Stimulated activated effector memory CD8-positive, alpha-beta T cell treated with anti-CD3 and anti-CD28 coated beads, Interleukin-12 subunit alpha, Interleukin-12 subunit beta, amount 100 ng/mL, for 72 hours (primary cell): Measurements from ENCODE around the gene PIEZO1.

Source experiments
- ATAC-seq: fragments of 150-1000 bp; cut with Tn5 transposase; 2 replicates; pipeline ENCODE4 v1.10.0; 2021
- DNase-seq, 2 donors: peaks; one replicate each; pipeline ENCODE4 v3.0.0; 2021 to 2022; ENCODE audit warnings: low spot score in 2 of 2
- H3K27ac Mint-ChIP-seq: one replicate; pipeline ENCODE4 v1.8.0; 2022; ENCODE audit warnings: mild to moderate bottlenecking, mixed read lengths
- H3K36me3 Mint-ChIP-seq: one replicate; pipeline ENCODE4 v1.8.0; 2022; ENCODE audit warnings: mild to moderate bottlenecking, mixed read lengths
- H3K4me1 Mint-ChIP-seq: one replicate; pipeline ENCODE4 v1.8.0; 2022; ENCODE audit warnings: mixed read lengths
- H3K4me3 Mint-ChIP-seq: one replicate; pipeline ENCODE4 v1.8.0; 2022; ENCODE audit warnings: mild to moderate bottlenecking, mixed read lengths
- H3K9me3 Mint-ChIP-seq: one replicate; pipeline ENCODE4 v1.8.0; 2022; ENCODE audit warnings: mixed read lengths

PIEZO1 gene

DNA sequence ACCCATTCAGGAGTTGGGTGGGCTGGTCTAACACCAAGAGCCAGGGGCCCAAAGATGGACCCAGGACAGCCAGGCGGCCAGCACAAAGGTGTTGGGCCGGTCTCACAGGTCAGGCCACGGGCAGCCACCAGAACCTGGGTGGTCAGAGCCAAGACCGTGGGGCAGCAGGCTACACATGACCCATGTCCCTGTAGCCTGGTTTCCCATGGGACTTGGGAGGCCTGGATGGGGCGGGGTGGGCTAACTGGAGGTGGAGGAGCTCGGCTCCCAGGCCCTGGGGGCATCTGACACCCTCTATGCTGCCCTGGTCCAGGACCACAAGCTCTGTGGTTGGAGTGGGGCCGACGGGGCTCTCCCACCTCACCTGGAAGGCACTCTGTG lies 61.5 kb downstream of the PIEZO1 start:
- no peaks in the 10 kb centered on the region for H3K9me3 Mint-ChIP-seq
- H3K36me3 Mint-ChIP-seq, result peaks cover 82% of the 10 kb centered on the region
- DNase-seq (no peak), ATAC-seq (no peak)
- H3K27ac Mint-ChIP-seq, result peak overlapping the region; percentile 60
- peaks cover 8% of the 10 kb centered on the region for H3K4me1 Mint-ChIP-seq
- no peak overlapping the region for H3K4me3 Mint-ChIP-seq

DNA sequence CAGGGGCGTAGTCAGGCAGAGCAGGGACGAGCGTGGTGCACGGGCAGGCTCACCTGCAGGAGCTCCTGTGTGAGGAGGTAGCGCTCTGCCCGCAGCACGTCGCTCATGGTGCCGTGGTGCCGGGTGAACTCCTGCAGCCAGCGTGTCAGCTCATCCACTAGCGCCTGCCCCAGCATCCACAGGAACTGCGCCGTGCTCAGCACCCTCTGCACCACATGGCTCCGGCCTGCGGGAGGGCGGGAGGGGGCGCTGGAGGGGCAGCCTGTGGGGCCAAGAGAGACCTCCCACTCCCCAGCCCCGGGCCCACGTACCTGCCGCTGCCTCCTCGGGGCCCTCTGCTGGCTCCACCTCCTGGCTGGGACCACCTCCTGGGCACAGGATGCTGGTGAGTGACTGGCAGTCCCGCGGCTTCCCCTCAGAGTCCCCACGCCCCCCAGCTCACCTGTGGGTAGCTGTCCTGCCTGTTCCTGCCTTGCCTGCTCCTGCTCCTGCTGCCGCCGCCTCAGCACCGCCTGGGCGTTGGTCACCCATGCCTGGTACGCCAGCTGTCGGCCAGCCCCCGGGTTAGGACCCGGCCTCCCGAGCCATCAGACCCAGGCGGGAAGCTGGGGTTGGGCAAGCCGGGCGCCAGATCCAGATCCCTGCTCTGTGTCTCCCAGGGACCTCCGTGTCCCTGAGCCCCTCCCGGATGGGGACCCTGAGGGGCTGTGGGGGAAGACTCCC lies 62.1 kb downstream of the PIEZO1 start:
- ATAC-seq (no peak), DNase-seq (no peak)
- Mint-ChIP-seq H3K36me3 (peaks cover 85% of the 10 kb centered on the region), H3K4me1 (peaks cover 8% of the 10 kb centered on the region), H3K4me3 (no peak overlapping the region), H3K27ac (peak overlapping the region; percentile 14), H3K9me3 (no peaks in the 10 kb centered on the region)

DNA sequence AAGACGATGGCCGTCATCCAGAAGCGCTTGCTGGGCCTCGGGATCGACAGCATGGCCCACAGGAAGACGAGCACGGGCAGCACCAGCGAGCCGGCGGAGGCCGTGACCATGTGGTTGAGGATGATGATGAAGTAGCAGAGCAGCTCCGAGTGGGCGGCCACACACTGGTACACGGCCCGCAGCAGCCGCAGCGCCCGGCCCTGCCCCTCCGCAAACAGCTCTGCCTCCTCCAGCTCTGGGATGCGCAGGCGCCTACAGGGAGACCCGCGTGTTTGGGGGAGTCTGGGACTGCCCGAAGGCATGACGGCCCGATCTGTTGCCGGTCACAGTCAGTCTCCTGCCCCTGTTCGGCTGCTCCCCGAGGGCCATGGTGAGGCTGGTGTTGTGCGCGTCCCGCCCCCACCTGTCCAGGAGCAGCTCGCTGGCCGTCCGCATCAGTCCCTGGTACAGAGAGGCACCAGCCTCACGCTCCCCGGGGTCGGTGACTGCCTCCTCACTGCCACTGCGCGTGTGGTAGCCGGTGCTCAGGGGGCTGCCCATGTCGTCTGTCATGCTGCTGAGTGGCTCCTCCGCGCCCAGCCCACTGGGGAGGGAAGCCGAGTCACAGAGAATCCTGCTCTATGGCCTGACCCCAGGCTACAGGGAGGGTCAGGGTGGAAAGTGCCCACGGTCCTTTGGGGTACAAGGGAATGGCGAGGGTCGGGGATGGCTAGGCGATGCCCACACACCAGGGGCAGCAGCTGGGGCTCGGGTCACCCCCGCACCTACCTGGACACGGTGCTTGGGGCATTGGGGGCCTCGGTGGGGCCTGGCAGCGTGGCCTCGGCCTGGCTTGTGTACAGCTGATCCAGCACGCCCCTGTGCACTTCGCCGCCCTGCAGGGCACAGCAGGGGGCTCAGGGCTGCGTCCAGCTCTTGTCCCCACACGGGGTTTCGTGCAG lies 62.9 kb downstream of the PIEZO1 start:
- Mint-ChIP-seq H3K4me1 (peaks cover 12% of the 10 kb centered on the region), H3K9me3 (no peaks in the 10 kb centered on the region), H3K4me3 (no peak overlapping the region), H3K36me3 (peaks cover 85% of the 10 kb centered on the region), H3K27ac (peak overlapping the region; percentile 14)
- ATAC-seq, result no peak
- no peak for DNase-seq

DNA sequence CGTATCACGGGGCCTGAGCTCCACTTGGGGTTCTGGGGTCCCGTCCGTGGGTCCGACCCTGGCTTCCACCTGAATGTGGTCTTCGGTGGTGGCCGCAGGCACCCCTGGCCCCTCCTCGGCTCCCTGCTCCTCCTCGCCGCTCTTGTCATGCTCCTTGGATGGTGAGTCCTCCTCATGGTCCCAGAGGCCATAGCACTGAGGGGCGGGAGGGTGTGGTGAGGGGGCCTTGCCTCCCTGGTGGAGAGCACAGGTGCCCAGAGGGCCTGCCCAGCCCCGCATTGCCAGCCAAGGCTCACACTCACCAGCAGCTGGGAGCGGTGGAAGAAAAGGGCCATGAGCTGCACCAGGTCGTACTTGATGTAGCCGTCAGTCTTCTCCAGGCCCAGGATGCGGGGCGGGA lies 63.8 kb downstream of the PIEZO1 start:
- no peaks in the 10 kb centered on the region for H3K9me3 Mint-ChIP-seq
- ATAC-seq, result no peak

DNA sequence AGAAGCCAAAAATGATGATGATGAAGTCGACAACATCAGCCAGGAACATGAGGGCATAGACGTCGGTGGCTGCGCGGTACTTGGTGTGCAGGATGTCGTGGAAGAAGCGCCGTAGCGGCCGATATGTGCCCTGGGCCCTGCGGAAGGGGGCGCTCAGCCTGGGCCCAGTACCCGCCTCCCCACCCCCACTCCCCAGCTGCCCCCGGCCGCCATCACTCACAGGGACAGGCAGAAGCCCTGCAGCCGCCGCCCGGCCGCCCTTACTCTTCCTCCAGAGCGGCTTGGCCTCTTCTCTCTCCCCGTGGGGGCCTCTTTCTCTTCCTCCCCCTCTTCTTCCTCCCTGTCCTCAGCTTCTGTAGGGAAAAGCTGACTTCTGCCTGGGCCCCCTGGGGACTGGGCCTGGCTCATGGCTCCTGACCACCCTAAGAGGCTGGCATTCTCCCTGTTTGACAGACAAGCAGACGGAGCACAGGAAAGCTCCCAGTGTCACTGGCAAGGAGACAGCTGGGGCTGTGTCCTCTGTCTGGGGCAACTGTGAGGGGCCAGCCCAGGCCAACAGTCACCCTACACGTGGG lies 64.5 kb downstream of the PIEZO1 start:
- Mint-ChIP-seq H3K36me3 (peaks cover 95% of the 10 kb centered on the region), H3K4me3 (no peak overlapping the region), H3K9me3 (no peaks in the 10 kb centered on the region), H3K4me1 (peaks cover 13% of the 10 kb centered on the region), H3K27ac (peak overlapping the region; percentile 72)
- DNase-seq (no peak), ATAC-seq (no peak)

More for the DNA sequence above, 63.8 kb downstream of the PIEZO1 start:
- Mint-ChIP-seq H3K4me3 (no peak overlapping the region), H3K36me3 (peaks cover 88% of the 10 kb centered on the region), H3K4me1 (peaks cover 13% of the 10 kb centered on the region), H3K27ac (no peak overlapping the region)
- DNase-seq, result no peak

DNA sequence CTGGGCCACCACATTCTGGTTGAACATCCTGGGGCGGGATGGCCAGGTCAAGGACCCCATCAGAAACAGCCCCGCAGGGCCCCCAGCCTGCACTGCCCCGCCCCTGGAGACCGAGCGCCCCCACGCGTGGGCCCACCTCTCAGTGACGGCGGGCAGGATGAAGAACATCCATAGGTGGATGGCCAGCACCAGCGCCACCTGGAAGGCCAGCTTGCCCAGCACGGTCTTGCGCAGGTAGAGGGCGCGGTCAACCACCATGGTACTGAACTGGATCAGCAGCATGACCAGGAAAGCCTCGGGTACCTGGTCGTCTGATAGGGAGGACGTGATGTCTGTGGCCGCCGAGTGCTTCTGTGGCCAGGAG lies 65.1 kb downstream of the PIEZO1 start:
- Mint-ChIP-seq H3K36me3 (peaks cover 95% of the 10 kb centered on the region), H3K9me3 (no peaks in the 10 kb centered on the region), H3K27ac (peak overlapping the region; percentile 72), H3K4me3 (no peak overlapping the region), H3K4me1 (peaks cover 13% of the 10 kb centered on the region)
- ATAC-seq, result no peak
- DNase-seq, result no peak

DNA sequence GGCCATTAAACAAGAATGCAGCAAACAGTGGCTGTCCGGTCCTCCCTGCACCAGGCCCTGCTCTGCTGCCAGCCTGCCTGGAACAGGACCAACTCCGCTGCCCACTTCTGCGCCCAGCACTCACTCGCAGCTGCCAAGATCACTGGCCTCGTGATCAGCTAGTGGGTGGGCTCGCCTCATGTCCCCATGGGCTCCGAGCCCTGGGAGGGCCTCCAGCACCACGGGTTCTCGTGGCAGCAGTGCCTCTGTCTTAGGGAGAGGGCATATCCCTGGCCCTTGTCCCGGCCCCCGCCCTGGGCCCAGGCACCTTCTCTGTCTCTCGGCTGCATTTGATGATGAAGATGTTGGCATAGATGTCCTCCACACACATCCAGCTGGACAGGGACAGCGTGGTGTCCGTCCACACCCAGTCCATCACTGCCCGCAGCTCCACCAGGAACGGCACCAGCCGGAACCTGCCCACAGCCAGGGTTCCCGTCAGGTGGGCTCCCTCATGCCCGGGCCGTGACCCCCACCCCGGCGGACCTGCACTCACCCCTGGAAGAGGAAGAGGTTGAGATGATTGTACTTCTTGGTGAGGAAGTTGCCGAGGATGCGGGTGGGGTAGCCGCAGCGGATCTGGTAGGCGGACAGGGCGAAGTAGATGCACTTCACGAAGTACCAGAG lies 65.6 kb downstream of the PIEZO1 start:
- Mint-ChIP-seq H3K9me3 (no peaks in the 10 kb centered on the region), H3K4me3 (no peak overlapping the region), H3K27ac (peak overlapping the region; percentile 72), H3K36me3 (peaks cover 95% of the 10 kb centered on the region), H3K4me1 (peaks cover 13% of the 10 kb centered on the region)
- DNase-seq (no peak), ATAC-seq (no peak)

DNA sequence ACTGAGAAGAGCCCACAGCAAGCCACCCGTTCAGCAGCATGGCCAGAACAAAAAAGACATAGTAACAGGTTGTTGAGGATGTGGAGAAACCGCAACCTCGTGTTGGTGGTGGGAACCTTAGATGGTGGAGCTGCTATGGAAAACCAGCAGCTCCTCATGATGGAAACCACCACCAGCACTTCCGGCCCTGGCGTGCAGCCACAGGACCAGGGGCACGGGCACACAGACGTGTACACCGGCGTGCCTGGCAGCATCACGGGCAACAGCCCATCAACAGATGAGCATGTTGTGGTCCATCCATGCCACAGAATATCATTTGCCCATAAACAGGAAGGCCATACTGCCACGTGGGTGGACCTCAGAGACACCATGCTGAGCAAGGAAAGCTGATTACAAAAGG lies 66.8 kb downstream of the PIEZO1 start:
- H3K36me3 Mint-ChIP-seq, result peaks cover 95% of the 10 kb centered on the region
- H3K27ac Mint-ChIP-seq, result peak overlapping the region; percentile 72
- H3K4me1 Mint-ChIP-seq, result peaks cover 19% of the 10 kb centered on the region
- DNase-seq (no peak), ATAC-seq (no peak)
- H3K9me3 Mint-ChIP-seq, result no peaks in the 10 kb centered on the region
- no peak overlapping the region for H3K4me3 Mint-ChIP-seq

DNA sequence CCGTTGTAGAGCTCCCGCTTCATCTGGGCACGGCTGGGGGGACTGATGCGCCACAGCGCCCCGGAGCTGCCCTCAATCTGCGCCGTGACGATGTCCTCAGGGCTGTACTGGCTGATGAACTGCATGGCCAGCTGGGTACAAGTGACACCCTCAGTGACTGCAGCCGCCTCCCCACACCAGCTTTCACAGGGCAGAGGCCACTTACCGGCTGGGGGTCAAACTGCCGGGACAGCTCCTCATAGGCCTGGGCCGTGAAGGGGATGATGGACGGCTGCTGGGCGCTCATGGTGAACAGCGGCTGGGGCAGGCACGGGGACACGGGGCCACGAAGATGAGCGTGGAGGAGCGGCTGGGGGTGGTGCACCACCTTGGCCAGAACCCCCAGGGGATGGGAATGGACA lies 68.4 kb downstream of the PIEZO1 start:
- Mint-ChIP-seq H3K4me1 (peaks cover 20% of the 10 kb centered on the region), H3K9me3 (no peaks in the 10 kb centered on the region), H3K36me3 (peaks cover 86% of the 10 kb centered on the region), H3K4me3 (no peak overlapping the region), H3K27ac (no peak overlapping the region)
- DNase-seq (no peak), ATAC-seq (no peak)

DNA sequence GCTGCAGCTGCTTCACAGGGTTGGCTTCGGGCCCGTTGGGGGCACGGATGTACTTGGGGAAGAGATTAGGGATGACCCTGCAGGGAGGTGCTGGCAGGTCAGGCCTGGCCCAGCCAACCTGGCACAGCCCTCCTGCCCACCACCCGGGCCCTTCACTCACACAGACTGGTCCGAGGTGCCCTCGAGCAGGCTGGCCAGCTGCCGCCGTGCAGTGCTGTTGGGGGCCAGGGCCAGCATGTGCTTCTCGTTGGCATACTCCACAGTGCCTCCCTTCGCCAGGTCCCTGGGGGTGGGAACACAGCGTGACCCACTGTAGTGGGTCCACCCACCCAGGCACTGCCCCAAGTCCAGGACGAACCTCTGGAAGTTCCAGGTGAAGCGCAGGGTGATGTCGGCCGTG lies 68.8 kb downstream of the PIEZO1 start:
- H3K9me3 Mint-ChIP-seq, result no peaks in the 10 kb centered on the region
- peaks cover 82% of the 10 kb centered on the region for H3K36me3 Mint-ChIP-seq
- ATAC-seq (no peak), DNase-seq (no peak)
- H3K4me3 Mint-ChIP-seq, result no peak overlapping the region
- peaks cover 20% of the 10 kb centered on the region for H3K4me1 Mint-ChIP-seq
- H3K27ac Mint-ChIP-seq, result no peak overlapping the region

DNA sequence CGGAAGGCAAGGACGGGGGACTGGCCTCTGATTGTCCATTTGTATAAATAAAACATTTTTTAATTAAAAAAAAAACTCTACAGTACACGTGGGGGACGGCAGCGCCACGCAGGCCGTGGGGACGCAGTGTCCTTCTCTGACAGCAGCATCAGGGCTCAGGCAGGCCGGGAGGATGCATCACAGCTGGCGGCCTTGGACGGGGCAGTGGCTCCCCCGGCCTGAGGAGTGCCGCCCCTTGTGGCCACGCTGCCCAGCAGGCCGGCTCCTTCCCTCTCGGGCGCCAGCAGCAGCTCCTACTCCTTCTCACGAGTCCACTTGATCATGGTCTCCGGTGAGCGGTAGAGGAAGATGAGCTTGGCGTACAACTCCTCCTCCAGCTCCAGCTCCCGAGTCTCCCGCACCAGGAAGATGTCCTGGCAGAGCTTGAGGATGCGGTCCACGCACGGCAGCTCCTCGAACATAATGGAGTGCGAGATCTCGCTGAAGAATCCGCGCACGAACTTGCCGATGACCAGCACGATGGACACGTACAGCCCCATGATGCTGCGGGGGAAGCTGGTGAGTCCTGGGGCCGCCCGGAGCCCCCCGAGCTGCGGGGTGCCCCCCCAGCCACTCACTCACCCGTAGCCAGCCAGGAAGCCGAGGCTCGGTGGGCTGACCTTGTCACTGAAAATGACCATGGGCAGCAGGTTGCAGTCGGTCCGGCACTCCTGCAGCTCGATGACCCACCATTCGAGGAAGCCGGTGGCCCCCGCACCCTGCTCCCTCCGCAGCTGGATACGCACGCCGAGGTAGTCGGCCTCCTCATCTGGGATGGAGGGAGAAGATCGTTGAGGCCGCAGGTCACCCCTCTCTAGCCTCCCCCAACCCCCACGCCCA lies 69.5 kb downstream of the PIEZO1 start:
- Mint-ChIP-seq H3K27ac (no peak overlapping the region), H3K9me3 (no peaks in the 10 kb centered on the region), H3K4me3 (no peak overlapping the region), H3K4me1 (peaks cover 21% of the 10 kb centered on the region), H3K36me3 (peaks cover 75% of the 10 kb centered on the region)
- ATAC-seq (no peak), DNase-seq (no peak)

DNA sequence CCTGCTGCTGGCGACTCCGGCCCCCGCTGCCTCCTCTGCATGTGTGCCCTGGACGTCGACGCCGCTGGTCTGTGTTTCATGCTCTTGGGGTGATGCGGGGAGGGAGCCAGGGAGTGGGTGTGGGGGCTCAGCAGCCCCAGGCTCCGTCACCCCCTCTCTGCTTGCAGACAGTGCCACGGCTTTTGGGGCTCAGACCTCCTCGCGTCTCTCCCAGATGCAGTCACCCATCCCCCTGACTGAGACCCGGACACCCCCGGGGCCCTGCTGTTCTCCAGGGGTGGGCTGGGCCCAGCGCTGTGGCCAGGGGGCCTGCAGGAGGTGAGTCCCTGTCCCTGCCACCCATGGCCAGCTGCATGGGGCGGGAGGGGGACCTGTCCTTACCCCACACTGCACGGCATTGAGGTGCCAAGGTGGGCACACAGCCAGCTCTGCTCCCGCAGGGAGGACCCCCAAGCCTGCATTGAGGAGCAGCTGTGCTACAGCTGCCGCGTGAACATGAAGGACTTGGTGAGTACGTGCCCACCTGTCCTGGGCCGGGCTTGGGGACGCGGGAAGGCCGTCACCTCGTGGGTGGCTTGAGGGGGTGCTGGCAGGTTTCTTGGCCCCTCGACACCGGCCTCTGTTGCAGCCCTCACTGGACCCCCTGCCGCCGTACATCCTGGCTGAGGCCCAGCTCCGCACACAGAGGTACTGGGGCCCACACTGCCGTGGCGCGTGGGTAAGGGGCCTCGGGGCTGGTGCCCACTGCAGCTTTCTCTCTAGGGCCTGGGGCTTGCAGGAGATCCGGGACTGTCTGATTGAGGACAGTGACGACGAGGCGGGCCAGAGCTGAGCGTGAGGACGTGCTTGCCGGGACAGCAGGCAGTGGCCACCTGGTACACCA lies 70.4 kb downstream of the PIEZO1 start:
- Mint-ChIP-seq H3K4me3 (no peak overlapping the region), H3K27ac (no peak overlapping the region), H3K36me3 (peaks cover 66% of the 10 kb centered on the region), H3K4me1 (peaks cover 18% of the 10 kb centered on the region), H3K9me3 (no peaks in the 10 kb centered on the region)
- DNase-seq (no peak), ATAC-seq (no peak)

DNA sequence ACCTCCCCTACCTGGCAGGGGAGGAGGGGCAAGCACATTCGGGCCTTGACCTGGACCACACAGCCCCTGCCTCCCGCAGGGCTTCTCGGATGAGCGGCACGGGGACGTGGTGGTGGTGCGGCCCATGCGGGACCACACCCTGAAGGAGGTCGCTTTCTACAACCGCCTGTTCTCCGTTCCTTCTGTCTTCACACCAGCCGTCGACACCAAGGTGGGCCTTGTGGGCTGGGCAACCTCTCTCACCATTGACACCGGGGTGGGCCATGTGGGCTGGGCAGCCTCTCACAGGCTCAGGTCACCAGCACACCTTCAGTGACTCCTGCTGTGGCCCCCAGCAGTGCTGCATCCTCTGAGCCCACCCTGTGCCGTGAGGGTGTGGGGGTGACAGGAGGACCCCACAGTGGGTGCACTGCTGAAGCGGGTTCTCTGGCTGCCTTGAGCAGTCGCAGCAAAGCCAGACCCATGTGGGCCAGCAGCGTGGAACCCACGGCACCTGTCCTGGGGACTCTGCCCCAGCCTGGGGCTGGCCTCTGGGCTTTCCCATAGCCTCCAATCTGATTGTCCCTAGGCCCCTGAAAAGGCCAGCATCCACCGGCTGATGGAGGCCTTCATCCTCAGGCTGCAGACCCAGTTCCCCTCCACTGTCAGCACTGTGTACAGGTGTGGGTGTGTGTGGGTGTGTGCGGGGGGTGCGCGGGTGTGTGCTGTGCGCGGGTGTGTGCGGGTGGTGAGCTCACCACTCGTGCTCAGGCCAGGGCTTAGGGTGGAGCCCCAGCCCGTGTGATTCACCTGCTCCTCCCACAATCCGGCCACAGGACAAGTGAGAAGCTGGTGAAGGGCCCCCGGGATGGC lies 71.2 kb downstream of the PIEZO1 start:
- ATAC-seq (no peak), DNase-seq (no peak)
- peak overlapping the region; percentile 67 for H3K27ac Mint-ChIP-seq
- no peak overlapping the region for H3K4me3 Mint-ChIP-seq
- peaks cover 18% of the 10 kb centered on the region for H3K4me1 Mint-ChIP-seq
- no peaks in the 10 kb centered on the region for H3K9me3 Mint-ChIP-seq
- H3K36me3 Mint-ChIP-seq, result peaks cover 58% of the 10 kb centered on the region
